HepG2 (cell line): ENCODE measurements around the gene IL32. TPM values are rescaled to one million over a fixed set of nuclear protein-coding genes. Genes with fewer than 3 reads are reported as not detected.

Source experiments
- ATF7 ChIP-seq, 2 experiments: fragments of 450-650 bp in 1 of 2; sonication (generic) in 1 of 2; formaldehyde crosslinking in 1 of 2; IDR thresholded peaks; 2 replicates each; pipeline versions ENCODE4 v1.4.0 to v1.6.1; 2016 to 2020; ENCODE audit warnings: antibody characterized with exemption in 1 of 2, mild to moderate bottlenecking in 1 of 2, missing genetic modification reagents in 1 of 2
- DNMT3B ChIP-seq: conservative IDR thresholded peaks from 2 replicates; pipeline ENCODE4 v1.6.1; 2016; ENCODE audit warnings: missing biosample characterization, control low read depth
- GABPB1 ChIP-seq: IDR thresholded peaks from 2 replicates; pipeline ENCODE4 v1.6.1; 2016; ENCODE audit warnings: mild to moderate bottlenecking, missing genetic modification reagents, moderate library complexity, missing compliant biosample characterization
- JUNB ChIP-seq: sonication (generic); formaldehyde crosslinking; IDR thresholded peaks from 2 replicates; pipeline ENCODE4 v1.8.0; 2022; ENCODE audit warnings: missing genetic modification reagents, mild to moderate bottlenecking, borderline replicate concordance
- NR2F1 ChIP-seq, 2 experiments: fragments of 450-650 bp in 1 of 2; formaldehyde crosslinking in 1 of 2; IDR thresholded peaks; 2 replicates each; pipeline versions ENCODE4 v1.5.0 to v1.6.1; 2016 to 2020; ENCODE audit warnings: mild to moderate bottlenecking in 1 of 2, missing compliant biosample characterization in 1 of 2, missing genetic modification reagents in 1 of 2, moderate library complexity in 1 of 2
- PCBP1 ChIP-seq: fragments of 200-400 bp; formaldehyde crosslinking; IDR thresholded peaks from 2 replicates; pipeline ENCODE4 v1.6.1; 2017; ENCODE audit warnings: mild to moderate bottlenecking, low read depth, low read length, borderline replicate concordance
- TBL1XR1 ChIP-seq: fragments of 150-350 bp; IDR thresholded peaks from 2 replicates; pipeline ENCODE4 v1.6.1; 2014; ENCODE audit warnings: borderline replicate concordance, low read length; ENCODE audit not compliant: partially characterized antibody
- THAP11 ChIP-seq: IDR thresholded peaks from 2 replicates; pipeline ENCODE4 v1.6.1; 2016; ENCODE audit warnings: missing biosample characterization, missing genetic modification reagents
- ZNF180 ChIP-seq: sonication (generic); formaldehyde crosslinking; IDR thresholded peaks from 2 replicates; pipeline ENCODE4 v1.4.0; 2020; ENCODE audit warnings: low read depth, missing genetic modification reagents, borderline replicate concordance
- ZNF24 ChIP-seq: fragments of 450-650 bp; IDR thresholded peaks from 2 replicates; pipeline ENCODE4 v1.6.1; 2017; ENCODE audit warnings: antibody characterized with exemption, mild to moderate bottlenecking
- ZNF619 ChIP-seq: sonication (generic); formaldehyde crosslinking; IDR thresholded peaks from 2 replicates; pipeline ENCODE4 v1.4.0; 2020; ENCODE audit warnings: mild to moderate bottlenecking, missing genetic modification reagents
- ZZZ3 ChIP-seq: sonication (generic); formaldehyde crosslinking; IDR thresholded peaks from 2 replicates; pipeline ENCODE4 v1.4.0; 2020; ENCODE audit warnings: missing genetic modification reagents, mild to moderate bottlenecking, borderline replicate concordance
- polyA plus RNA-seq, 8 experiments: library from polyadenylated mRNA; depleted of rRNA in 3 of 8; stranded (reverse) in 7 of 8; unstranded in 1 of 8; fragments of >200 nt; fragmentation: Illumina TruSeq in 4 of 8; extraction: Trizol in 4 of 8; gene quantifications; 2 replicates each; pipeline versions ENCODE4 v1.2.1 to v1.2.3, GENCODE V29; 2011 to 2016; ENCODE audit warnings: low read depth in 4 of 8, missing spikeins in 1 of 8, mixed read lengths in 1 of 8; ENCODE audit not compliant: insufficient read depth in 1 of 8
- total RNA-seq, 5 experiments: library from RNA; depleted of rRNA; stranded (reverse); fragments of >200 nt; fragmentation: Illumina TruSeq; extraction: Trizol; gene quantifications; 2 replicates each; pipeline ENCODE4 v1.2.3, GENCODE V29; 2016; ENCODE audit warnings: low read depth in 1 of 5
- TF ChIP-seq, protein P1 (sequence below): sonication (generic); formaldehyde crosslinking; IDR thresholded peaks from 2 replicates; pipeline ENCODE4 v1.4.0; 2020; ENCODE audit warnings: low read depth, missing genetic modification reagents
- TF ChIP-seq, protein P2 (sequence below), 2 experiments: sonication (generic) in 1 of 2; formaldehyde crosslinking in 1 of 2; IDR thresholded peaks; 2 replicates each; pipeline versions ENCODE4 v1.6.1 to v1.9.0; 2014 to 2022; ENCODE audit warnings: antibody characterized with exemption in 1 of 2, borderline replicate concordance in 1 of 2, inconsistent platforms in 1 of 2, low read depth in 1 of 2, missing genetic modification reagents in 1 of 2
- TF ChIP-seq, protein P3 (sequence below): sonication (generic); formaldehyde crosslinking; conservative IDR thresholded peaks from 2 replicates; pipeline ENCODE4 v1.8.0; 2022; ENCODE audit warnings: low read depth, missing genetic modification reagents
- TF ChIP-seq, protein P4 (sequence below): sonication (generic); formaldehyde crosslinking; IDR thresholded peaks from 2 replicates; pipeline ENCODE4 v1.4.0; 2020; ENCODE audit warnings: missing genetic modification reagents

The IL32 gene
- total and polyA plus RNA-seq, 2 of the 13 experiments (the other 11 are each of a cell fraction or from before 2014, with no cell fraction given), result 115 to 165 TPM

DNA sequence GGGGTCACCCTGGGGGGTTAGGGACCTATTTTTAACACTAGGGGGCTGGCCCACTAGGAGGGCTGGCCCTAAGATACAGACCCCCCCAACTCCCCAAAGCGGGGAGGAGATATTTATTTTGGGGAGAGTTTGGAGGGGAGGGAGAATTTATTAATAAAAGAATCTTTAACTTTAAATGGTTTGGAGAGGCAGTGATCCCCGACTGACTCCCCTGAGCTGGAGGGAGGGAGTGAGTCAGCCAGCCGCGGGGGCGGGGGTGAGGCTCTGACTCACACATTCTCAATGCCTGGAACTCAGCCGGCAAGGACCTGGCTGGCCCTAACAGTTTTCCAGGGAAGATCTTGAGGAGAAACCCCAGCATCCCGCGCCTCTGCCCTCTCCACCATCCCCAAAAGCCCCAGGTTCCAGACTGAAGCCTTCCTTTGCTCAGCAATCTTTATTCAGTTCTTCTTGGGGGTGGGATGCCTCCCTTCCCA is 43.2 kb upstream of the IL32 start (continued):
- TF ChIP-seq ATF7 (IDR thresholded peaks at IDR 0.05) (no peak), ATF7 (CRISPR knock-in tag; IDR thresholded peaks at IDR 0.05) (peak; percentile 19; the same call in 1 of the 2 replicates), TBL1XR1 (no peak), JUNB (CRISPR knock-in tag) (peak; percentile 68; the same call in 1 of the 2 replicates), DNMT3B (no peak), GABPB1 (CRISPR knock-in tag) (no peak), ZNF24 (no peak), ZNF619 (CRISPR knock-in tag) (no peak), PCBP1 (no peak), NR2F1 (CRISPR knock-in tag; IDR thresholded peaks at IDR 0.05) (peak in 1 of 2 experiments; percentile 40; a peak in 1 of 4 replicates), ZNF180 (CRISPR knock-in tag) (no peak), ZZZ3 (CRISPR knock-in tag) (0 out of 2 replicates have a peak, but pooled peaks have one; percentile 33), THAP11 (CRISPR knock-in tag) (0 out of 2 replicates have a peak, but pooled peaks have one; percentile 39)
- TF ChIP-seq, protein P1, sequence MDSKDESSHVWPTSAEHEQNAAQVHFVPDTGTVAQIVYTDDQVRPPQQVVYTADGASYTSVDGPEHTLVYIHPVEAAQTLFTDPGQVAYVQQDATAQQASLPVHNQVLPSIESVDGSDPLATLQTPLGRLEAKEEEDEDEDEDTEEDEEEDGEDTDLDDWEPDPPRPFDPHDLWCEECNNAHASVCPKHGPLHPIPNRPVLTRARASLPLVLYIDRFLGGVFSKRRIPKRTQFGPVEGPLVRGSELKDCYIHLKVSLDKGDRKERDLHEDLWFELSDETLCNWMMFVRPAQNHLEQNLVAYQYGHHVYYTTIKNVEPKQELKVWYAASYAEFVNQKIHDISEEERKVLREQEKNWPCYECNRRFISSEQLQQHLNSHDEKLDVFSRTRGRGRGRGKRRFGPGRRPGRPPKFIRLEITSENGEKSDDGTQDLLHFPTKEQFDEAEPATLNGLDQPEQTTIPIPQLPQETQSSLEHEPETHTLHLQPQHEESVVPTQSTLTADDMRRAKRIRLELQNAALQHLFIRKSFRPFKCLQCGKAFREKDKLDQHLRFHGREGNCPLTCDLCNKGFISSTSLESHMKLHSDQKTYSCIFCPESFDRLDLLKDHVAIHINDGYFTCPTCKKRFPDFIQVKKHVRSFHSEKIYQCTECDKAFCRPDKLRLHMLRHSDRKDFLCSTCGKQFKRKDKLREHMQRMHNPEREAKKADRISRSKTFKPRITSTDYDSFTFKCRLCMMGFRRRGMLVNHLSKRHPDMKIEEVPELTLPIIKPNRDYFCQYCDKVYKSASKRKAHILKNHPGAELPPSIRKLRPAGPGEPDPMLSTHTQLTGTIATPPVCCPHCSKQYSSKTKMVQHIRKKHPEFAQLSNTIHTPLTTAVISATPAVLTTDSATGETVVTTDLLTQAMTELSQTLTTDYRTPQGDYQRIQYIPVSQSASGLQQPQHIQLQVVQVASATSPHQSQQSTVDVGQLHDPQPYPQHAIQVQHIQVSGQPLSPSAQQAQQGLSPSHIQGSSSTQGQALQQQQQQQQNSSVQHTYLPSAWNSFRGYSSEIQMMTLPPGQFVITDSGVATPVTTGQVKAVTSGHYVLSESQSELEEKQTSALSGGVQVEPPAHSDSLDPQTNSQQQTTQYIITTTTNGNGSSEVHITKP, result no peak
- TF ChIP-seq, protein P2, sequence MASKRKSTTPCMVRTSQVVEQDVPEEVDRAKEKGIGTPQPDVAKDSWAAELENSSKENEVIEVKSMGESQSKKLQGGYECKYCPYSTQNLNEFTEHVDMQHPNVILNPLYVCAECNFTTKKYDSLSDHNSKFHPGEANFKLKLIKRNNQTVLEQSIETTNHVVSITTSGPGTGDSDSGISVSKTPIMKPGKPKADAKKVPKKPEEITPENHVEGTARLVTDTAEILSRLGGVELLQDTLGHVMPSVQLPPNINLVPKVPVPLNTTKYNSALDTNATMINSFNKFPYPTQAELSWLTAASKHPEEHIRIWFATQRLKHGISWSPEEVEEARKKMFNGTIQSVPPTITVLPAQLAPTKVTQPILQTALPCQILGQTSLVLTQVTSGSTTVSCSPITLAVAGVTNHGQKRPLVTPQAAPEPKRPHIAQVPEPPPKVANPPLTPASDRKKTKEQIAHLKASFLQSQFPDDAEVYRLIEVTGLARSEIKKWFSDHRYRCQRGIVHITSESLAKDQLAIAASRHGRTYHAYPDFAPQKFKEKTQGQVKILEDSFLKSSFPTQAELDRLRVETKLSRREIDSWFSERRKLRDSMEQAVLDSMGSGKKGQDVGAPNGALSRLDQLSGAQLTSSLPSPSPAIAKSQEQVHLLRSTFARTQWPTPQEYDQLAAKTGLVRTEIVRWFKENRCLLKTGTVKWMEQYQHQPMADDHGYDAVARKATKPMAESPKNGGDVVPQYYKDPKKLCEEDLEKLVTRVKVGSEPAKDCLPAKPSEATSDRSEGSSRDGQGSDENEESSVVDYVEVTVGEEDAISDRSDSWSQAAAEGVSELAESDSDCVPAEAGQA (IDR thresholded peaks at IDR 0.05; ENCODE audit: low read depth), result no peak
- TF ChIP-seq, protein P2 (CRISPR knock-in tag; IDR thresholded peaks at IDR 0.05; ENCODE audit: borderline replicate concordance), result no peak
- TF ChIP-seq, protein P3, sequence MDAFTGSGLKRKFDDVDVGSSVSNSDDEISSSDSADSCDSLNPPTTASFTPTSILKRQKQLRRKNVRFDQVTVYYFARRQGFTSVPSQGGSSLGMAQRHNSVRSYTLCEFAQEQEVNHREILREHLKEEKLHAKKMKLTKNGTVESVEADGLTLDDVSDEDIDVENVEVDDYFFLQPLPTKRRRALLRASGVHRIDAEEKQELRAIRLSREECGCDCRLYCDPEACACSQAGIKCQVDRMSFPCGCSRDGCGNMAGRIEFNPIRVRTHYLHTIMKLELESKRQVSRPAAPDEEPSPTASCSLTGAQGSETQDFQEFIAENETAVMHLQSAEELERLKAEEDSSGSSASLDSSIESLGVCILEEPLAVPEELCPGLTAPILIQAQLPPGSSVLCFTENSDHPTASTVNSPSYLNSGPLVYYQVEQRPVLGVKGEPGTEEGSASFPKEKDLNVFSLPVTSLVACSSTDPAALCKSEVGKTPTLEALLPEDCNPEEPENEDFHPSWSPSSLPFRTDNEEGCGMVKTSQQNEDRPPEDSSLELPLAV (CRISPR knock-in tag), result no peak
- TF ChIP-seq, protein P4, sequence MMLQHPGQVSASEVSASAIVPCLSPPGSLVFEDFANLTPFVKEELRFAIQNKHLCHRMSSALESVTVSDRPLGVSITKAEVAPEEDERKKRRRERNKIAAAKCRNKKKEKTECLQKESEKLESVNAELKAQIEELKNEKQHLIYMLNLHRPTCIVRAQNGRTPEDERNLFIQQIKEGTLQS (CRISPR knock-in tag), result peak; percentile 94
